Kidney tubule cell (primary cell): ENCODE results near the gene ACP7.

ENCODE experiments used
- DNase-seq: peaks from one replicate; pipeline ENCODE4 v3.0.0-alpha.2; 2018; ENCODE audit warnings: low spot score

The ACP7 gene

GRCh38 chr19:39150235-39150634 lies 66.1 kb downstream of the ACP7 start:
- no peak for DNase-seq

GRCh38 chr19:39150807-39151600 lies 66.8 kb downstream of the ACP7 start:
- DNase-seq: no peak

GRCh38 chr19:39152066-39152465 lies 67.9 kb downstream of the ACP7 start:
- no peak for DNase-seq

GRCh38 chr19:39154100-39154628 lies 70.0 kb downstream of the ACP7 start:
- no peak for DNase-seq

GRCh38 chr19:39154629-39155100 lies 70.5 kb downstream of the ACP7 start:
- DNase-seq: peak; percentile 72

- DNase-seq: no peak
Observed at GRCh38 chr19:39155114-39155700, 71.0 kb downstream of the ACP7 start.

- no peak for DNase-seq
Observed at GRCh38 chr19:39155741-39156140, 71.6 kb downstream of the ACP7 start.

- DNase-seq: peak; percentile 47
Observed at GRCh38 chr19:39156326-39157230, 72.4 kb downstream of the ACP7 start.

- DNase-seq: no peak
Observed at GRCh38 chr19:39157275-39157996, 73.3 kb downstream of the ACP7 start.

- DNase-seq: no peak
Observed at GRCh38 chr19:39157997-39158389, 73.8 kb downstream of the ACP7 start.

- no peak for DNase-seq
Observed at GRCh38 chr19:39158646-39159260, 74.6 kb downstream of the ACP7 start.

- no peak for DNase-seq
Observed at GRCh38 chr19:39160523-39160861, 76.3 kb downstream of the ACP7 start.
